Measurements from ENCODE around the gene PLEKHG3.

Gene PLEKHG3

DNA sequence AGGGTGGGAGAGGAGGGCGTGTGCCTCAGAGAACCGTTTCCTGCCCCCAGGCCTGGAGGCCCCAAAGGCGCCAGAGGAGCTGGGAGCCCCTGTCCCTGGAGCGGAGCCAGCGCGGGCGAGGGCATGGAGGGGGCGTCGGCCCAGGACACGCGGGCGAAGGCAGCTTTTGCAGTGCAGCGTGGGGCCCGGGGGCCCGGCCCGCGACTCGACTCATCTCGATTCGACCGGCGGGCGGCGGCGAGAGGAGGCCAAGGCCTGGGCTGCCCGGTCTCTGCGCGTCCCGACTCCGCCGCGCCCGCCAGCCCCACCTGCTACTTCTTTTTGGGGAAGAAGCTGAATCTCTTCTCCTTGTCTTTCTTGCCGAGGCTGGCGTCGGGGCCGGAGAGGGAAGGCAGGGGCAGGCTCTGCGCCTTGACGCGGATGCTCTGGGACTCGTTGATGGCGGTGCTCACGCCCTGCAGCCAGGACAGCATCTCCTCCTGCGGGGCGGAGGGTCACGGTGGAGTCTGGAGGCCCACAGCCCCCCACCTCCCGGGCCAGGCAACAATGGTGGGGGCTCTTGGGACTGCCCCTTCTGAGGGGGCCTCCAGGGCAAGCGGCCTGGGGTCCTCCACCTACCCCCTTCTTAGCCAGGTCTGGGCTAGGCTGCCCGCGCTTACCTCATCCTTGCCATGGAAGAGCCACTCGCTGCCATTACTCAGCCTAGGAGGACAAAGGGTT, 44.9 kb downstream of the PLEKHG3 start:
- TF ChIP-seq CTCF (IDR thresholded peaks at IDR 0.05; ENCODE audit: borderline replicate concordance, insufficient read depth, low read depth, low read length), result no peak
- no peak overlapping the region for H3K4me3 ChIP-seq (ENCODE audit: low read depth, low read length)

DNA sequence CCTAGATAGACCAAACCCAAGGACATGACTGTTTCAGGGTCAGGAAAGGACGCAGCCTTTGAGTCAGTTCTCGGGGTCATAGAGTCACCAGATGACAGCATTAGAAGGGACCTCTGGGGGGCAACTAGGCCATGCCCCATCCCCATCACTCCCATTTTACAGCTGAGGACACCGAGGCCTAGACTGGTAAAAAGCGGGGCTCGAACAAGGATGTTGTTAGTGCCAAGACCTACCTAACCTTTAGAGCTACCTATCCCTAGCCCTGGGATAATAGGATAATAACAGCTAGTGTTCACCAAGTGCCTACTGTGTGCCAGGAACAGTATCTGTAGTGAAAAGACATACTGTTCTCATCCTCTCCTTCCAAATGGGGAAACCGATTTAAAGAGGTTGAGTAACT, 48.7 kb downstream of the PLEKHG3 start:
- TF ChIP-seq CTCF (IDR thresholded peaks at IDR 0.05; ENCODE audit: borderline replicate concordance, insufficient read depth, low read depth, low read length), result no peak
- no peak overlapping the region for H3K4me3 ChIP-seq (ENCODE audit: low read depth, low read length)

- H3K4me3 ChIP-seq (ENCODE audit: low read depth, low read length), result no peak overlapping the region
- no peak for TF ChIP-seq CTCF (IDR thresholded peaks at IDR 0.05; ENCODE audit: borderline replicate concordance, insufficient read depth, low read depth, low read length)
Measured at GRCh38 chr14:64753374-64753773, 49.1 kb downstream of the PLEKHG3 start.

DNA sequence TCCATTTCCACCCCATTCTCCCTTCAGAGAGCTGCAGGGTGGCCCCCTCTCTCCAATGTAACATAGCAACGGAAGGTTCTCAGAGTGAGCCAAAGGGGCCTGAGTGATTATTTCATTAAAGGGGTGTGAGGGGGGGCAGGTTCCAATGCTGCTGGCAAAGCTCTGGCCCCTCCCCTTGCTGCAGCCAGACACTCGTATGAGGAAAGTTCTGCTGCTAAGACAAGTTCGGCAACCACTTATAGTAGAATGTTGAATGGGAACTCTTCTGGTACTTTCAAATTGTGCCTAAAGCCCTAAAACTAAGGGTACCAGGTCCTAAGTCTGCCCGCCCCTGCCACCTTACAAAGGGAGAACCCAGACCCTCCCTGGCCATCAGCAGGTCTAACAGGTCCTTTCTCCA, 49.8 kb downstream of the PLEKHG3 start:
- TF ChIP-seq CTCF (IDR thresholded peaks at IDR 0.05; ENCODE audit: borderline replicate concordance, insufficient read depth, low read depth, low read length), result no peak
- H3K4me3 ChIP-seq (ENCODE audit: low read depth, low read length), result no peak overlapping the region

DNA sequence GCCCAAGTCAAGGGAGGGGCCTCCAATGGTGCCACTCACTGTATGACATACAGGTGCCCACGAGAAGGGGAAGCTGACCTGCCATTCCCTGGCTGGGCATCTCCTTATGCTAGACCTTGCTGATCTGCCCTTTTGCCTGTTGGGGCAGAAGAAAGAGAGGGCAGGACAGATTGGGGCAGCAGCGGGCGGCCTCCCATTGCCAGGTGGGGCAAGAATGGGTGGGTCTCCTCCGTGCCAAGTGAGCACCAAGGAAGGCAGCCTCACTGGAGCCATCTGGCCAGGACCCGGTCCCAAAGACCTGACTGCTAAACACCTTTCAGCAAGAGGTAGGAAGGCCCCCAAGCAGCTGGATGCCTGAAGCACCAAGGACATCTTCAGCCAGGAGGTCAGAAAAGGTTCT, 50.5 kb downstream of the PLEKHG3 start:
- TF ChIP-seq CTCF (IDR thresholded peaks at IDR 0.05; ENCODE audit: borderline replicate concordance, insufficient read depth, low read depth, low read length), result no peak
- H3K4me3 ChIP-seq (ENCODE audit: low read depth, low read length), result no peak overlapping the region

DNA sequence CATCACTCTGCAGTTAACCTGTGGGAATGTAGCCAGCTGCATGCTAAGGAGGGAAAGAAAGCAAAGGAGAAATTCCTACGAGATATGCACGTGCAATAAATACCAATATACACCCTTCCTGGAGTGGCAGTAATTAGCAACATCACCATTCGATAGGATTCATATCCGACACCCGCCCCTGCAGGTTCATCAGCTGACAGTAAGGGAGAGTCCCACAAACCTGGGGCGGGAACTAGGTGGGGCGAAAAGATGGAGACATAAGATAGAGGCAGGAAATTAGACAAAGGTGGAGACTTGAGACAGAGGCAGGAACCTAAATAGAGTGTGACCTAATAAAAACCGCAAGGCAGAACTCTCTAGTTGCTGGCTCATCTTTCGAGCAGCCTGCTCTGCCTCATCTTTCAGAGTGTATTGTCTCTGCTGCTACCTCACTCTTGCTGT, 51.6 kb downstream of the PLEKHG3 start:
- no peak for TF ChIP-seq CTCF (IDR thresholded peaks at IDR 0.05; ENCODE audit: borderline replicate concordance, insufficient read depth, low read depth, low read length)
- no peak overlapping the region for H3K4me3 ChIP-seq (ENCODE audit: low read depth, low read length)

DNA sequence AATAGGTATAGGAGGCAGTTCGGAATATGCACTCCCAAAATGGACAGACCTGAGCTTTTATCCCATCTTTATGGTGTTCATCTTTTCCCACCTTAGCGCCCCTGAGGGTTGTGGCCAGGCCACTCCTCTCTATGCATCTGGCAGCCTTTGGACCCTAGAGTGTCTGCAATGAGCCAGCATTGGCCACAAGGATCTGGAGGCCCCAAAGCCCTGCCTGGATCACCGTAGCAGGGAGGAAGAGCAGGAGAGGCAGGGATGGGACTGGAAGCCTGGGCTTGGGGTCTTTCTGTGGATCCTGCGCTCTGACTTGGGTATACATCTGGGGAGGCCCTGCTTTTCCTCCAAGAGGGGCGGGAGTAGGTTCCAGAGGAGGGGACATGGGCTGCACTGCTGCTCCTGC, 52.5 kb downstream of the PLEKHG3 start:
- TF ChIP-seq CTCF (IDR thresholded peaks at IDR 0.05; ENCODE audit: borderline replicate concordance, insufficient read depth, low read depth, low read length), result no peak
- no peak overlapping the region for H3K4me3 ChIP-seq (ENCODE audit: low read depth, low read length)

Data from GM12875 (cell line).